GM21447 (cell line): ENCODE data around the gene PRKN.

Experiments
- ATAC-seq: cut with Tn5 transposase; IDR thresholded peaks from one replicate; pipeline ENCODE4 v1.9.1; 2021; ENCODE audit not compliant: unreplicated experiment

The PRKN gene

DNA sequence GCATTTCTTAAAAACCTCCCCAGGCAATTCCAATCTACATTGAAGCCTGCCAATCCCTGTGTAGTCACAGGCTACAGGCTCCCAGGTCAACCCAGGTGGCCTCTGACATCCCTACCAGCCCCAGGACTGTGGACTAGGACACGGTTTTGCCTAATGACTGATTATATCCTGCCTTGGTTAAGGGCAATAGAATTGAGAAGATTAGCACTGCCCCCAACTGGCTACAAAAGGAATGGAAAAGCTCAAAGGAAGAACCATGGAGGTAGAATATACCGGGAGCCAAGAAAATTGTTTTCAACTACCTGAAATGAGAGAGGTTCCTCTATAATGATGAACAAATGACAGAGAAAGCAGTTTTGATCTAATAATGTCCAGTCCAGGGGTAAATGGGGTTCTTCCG is 1032.6 kb downstream of the PRKN start:
- peak; percentile 58 for ATAC-seq

- no peak for ATAC-seq
These were observed 1040.9 kb downstream of the PRKN start for GRCh38 chr6:161686655-161687054.

DNA sequence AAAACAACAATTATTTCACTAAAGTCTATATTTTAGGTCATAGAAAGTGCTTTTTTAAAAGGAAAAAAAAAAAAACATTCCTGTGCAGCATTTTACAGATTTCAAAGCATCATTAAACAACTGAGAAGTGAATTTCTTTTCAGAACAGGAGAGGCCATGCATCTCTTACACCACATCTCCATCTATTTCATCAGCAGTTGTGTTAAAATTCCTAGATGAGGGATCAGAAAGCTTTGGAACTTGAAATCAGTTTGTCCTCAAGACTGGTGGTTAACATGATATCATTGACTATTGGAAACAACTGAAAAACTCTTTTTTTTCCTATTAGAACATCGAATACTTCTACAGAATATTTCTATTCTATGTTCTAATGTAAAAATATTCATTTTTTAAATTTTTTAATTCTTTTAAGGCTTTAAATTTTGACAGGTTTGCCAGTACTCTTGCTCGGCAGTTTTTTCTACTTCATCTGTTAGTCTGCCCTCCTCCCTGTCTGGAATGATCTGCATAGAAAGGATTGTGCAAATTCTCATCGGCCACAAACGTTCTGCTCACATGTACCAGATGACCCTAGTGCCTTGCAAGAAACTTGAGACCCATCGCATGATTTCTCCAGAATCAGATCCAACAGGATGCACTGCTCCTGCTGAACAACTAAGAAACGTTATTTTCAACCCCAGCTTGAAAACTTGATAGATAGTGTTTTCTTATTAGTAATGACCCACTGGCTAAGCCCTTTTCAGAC is 1042.7 kb downstream of the PRKN start:
- ATAC-seq = no peak

DNA sequence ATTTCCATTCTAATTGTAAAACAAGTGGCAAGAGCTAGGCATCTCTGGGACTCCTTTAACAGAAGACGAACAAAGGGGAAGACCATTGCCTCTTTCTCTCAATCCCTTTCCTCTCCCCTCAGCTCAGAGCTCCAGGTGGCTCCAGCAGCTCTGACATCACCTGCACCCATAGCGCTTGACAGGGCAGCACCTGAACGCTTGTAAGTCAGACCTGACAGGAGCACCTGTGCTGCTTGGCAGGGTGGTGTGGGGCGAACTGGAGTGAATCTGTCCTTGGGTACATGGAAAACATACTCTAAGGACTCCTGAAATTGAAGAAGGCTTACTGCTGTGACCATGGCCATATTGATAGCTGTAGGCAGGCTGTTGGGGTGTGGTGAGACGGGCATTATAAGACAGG is 1044.2 kb downstream of the PRKN start:
- ATAC-seq = no peak

GRCh38 chr6:161682982-161683381 is 1044.6 kb downstream of the PRKN start:
- ATAC-seq = no peak

- ATAC-seq = no peak
These were observed 1047.5 kb downstream of the PRKN start for GRCh38 chr6:161679980-161680538.

GRCh38 chr6:161677188-161677587 is 1050.4 kb downstream of the PRKN start:
- ATAC-seq = no peak

DNA sequence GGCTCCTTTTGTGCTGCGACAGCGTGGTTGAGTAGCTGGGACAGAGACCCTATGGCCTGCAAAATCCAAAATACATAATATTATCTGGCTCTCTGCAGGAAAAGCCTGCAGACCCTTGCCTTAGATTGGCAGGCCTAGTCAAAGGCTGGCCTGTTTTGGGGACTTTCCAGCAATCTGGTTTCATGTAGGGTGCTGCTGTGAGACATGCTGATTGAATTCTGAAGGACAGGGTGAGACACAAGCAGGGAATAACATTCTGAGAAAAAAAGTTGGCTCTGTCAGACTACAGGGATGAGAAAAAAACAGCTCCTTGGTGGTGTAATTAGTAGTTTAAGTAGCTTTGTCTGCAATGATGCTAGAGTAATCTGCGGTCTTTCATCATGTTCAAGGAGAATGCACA is 1051.0 kb downstream of the PRKN start:
- ATAC-seq = no peak

- no peak for ATAC-seq
These were observed 1052.5 kb downstream of the PRKN start for GRCh38 chr6:161674930-161675682.

DNA sequence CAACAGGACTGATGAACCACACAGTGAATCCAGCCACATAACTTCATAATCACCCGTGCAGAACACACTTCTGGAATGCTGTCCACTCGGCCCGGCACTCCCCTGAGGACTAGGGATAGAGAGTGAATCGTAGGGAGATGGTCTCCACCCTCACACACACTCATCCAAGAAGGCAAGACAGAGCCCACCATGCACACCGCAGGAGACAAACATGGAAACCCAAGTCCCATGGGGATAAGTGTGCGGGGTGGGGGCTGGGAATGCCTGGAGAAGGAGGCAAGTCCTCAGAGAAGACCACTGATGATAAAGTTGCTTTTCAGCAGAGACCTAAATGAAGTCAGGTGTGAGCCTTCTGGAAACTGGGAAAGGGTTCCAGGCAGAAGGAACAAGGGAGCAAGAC is 1054.5 kb downstream of the PRKN start:
- no peak for ATAC-seq

GRCh38 chr6:161671117-161671516 is 1056.4 kb downstream of the PRKN start:
- ATAC-seq = no peak

DNA sequence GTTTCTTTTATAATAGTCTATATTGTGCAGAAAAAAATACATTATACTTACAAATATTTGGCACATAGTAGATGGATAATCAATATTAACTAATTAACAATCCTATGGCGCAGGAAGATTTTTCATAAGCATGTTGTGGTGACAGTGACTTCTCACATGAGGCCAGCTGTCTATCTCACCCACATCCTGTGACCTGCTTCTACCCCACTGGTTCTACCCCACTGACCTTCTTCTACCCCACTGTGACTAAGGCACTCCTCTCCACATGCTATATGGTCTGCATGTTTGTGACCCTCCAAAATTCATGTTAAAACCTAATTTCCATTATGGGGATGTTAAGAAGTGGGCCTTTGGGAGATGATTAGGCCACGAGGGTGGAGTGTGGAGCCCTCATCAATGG is 1058.9 kb downstream of the PRKN start:
- no peak for ATAC-seq

DNA sequence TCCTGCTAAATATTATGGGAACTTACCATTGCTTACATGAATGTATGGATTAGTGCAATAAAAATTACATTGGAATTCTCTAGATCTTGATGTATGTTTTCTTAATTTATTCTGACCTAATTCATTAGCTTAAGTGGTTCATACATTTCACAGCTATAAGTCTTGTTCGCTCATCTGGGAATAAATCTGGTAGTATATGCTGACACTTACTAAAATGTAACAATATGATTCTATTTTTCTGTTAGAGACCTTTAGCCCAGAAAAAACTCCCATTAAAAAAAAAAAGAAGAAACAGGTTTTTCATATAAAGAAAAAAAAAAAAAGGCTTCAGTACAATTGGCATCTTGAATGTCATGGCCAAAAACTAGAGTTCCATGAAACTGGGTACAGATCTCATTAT is 1059.6 kb downstream of the PRKN start:
- no peak for ATAC-seq

- no peak for ATAC-seq
These were observed 1063.9 kb downstream of the PRKN start for GRCh38 chr6:161663682-161664081.

DNA sequence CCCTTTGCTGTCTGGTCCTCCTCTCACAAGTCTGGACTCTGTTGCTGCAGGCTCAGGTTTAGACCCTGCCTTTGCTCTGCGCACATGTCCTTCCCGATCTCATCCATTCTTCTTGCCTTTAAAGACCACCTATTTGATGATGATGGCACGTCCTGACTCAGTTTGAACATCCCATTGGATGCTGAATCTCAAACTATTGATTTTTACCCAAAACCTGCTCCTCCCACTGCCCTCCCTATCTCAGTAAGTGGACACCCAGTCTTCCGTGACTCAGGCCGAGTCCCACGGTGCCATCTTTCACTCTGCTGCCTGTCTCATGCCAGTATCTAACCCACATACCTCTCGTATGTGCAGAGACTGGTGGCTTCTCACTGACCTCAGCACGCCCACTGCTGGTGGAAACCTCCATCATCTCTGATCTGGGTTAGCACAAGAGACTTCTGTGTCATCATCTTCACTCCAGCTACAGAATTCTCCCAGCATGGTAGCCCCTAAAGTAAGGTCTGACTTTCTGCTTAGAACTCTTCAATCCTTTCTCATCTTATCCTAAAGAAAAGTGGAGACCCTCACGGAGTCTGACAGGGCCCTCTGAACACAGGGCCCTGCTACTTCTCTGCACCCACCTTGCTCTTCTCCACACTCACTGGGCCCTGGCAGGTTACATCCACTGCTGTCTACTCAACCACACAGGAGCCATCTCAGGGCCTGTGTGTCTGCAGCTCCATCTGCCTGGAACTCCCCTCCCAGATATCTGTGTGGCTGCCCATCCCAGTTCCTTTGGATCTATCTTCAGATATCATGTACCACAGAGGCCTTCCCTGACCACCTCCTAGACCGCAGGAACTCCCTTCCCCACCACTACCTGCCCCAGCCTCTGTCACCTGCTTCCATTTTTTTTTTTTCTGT is 1066.6 kb downstream of the PRKN start:
- ATAC-seq = no peak

- no peak for ATAC-seq
These were observed 1069.4 kb downstream of the PRKN start for GRCh38 chr6:161658211-161658610.

GRCh38 chr6:161654209-161654608 is 1073.4 kb downstream of the PRKN start:
- no peak for ATAC-seq

GRCh38 chr6:161651949-161652348 is 1075.6 kb downstream of the PRKN start:
- ATAC-seq = no peak

DNA sequence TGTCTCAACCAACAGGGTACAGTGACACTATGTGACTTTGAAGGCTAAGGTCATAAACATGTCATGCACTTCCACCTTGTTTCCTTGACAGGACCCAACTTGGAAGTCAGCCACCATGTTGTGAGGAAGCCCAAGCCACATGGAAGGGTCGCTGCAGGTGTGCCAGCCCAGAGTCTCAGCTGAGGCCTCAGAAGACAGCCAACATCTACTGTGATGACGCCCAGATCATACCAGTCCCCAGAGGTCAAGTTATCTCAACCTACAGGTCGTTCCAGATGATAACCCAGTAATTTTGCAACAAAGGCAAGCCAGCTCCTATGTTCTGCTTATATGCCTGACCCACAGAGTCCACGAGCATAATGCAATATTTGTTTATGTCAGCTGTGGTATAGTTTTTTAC is 1077.7 kb downstream of the PRKN start:
- no peak for ATAC-seq

- no peak for ATAC-seq
These were observed 1078.5 kb downstream of the PRKN start for GRCh38 chr6:161649068-161649467.

- ATAC-seq = no peak
These were observed 1080.3 kb downstream of the PRKN start for GRCh38 chr6:161647234-161647633.
